Activated CD4-positive, alpha-beta T cell treated with anti-CD3 and anti-CD28 coated beads for 1 hour (primary cell): ENCODE data around the gene C3orf22.
"Not testable (repeated sequence)": the region's sequence is repeated elsewhere in the genome, so short reads cannot be mapped to it uniquely, and the experiment has no call there.

Experiments
- DNase-seq: peaks from one replicate; pipeline ENCODE4 v3.0.0-alpha.2; 2020

Gene C3orf22, protein sequence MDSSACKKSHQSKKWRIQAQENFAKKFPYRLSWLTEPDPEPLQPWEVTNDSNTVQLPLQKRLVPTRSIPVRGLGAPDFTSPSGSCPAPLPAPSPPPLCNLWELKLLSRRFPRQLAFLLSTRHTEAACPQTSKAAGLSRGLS

DNA sequence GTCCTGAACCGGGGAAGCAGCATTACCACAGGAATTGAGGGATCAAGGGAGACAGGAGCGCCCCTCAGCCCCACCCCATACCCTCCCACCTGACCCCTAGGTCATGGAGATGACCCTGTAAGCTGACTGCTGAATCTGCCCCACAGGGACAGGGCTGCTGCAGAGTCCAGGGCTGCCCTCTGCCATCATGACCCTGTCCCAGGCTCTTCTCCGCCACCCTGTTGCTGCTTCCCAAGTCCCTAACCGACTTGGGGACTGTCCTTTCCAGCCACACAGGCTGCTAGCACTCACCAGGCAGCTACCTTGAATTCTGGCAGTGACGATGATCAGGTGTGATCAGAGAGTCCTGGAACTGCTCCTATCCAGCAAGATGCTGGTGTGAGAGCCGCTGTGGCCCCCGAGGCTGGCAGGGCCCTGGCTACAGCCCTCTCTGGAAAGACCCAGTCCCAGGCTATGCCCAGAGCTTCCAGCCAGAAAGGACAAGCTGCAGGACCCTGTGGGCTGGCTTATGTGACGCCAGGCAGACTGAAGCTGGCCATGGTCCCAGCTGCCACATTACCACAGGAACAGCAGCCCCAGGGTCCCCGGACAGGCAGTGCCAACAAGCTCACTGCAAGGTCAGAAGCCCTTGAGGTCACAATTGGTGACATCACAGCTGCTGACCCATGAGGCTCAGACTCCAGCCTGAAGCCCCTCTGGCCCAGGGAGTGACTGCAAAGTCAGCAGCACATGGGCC, at the start of gene C3orf22:
Gene C3orf22 (minus strand): TSS at position 597 of the 736 bp plus-strand sequence. CDS start 5,542 bp downstream, outside the sequence.
- peak; percentile 5 for DNase-seq

DNA sequence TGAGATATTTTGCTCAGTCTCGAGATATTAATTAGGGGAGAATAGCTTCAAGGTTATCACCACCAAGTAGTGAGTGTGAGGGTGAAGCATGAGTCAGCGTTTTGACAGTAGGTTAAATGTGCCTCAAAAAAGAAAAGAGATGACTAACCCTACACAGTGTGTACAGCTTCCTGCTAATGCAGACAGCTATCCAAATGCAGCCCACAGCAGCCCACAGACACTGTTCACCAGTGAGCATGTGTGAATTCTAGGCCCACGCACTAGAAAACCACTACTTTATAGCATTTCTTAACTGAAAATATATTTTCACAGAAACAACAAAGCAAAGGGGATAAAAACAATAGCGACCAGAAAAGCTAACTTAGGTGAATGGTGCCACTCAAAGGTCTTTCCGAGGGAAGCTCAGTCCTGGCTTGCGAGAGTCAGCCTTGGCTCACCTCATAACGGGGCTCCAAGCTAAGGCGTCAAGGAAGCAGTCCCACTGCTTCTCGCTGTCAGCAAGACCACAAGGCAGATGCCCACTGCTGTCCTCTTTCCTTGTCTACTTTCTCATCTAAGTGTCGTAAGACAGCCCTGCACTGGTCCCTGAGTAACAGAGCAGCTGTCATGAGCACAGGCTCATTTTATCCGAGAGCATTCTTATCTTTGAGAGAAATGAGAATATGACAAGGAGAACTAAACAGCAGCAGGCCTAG, 48.6 kb upstream of the C3orf22 start:
- no peak for DNase-seq

DNA sequence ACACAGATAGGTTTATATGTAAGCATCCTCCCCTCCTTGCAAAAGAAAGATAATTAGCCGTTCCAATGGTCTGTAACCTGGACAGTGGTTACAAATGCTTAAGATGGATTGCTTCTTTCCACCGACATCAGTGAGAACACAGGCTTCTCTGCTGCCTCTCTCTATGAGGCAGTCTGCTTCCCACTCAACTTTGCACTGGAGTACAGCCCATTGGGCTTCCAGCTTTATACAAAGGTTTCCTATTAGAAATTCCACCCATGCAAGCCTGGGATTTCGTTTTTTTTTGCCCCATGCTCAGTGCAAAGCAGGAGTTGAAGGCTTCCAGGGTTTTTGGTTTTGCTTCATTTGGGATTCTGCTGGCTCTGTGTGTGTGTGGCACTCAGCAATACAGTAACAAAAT, 47.3 kb upstream of the C3orf22 start:
- DNase-seq: no peak

DNA sequence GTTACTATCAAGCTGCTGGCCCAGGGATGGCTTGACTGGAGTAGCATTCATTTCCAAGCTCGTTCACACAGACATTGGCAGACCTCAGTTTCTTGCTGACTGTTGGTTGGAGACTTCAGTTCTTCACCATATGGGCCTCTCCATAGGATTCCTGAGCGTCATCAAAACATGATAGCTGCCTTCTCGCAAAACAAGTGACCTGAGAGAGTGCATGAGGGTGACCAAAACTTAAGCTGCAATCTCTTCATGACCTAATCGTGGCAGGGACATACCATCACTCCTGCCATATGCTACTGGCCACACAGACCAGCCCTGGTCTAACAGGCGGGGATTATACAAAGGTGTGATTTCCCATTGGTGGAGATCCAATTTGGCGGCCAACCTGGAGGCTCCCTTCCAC, 46.0 kb upstream of the C3orf22 start:
- DNase-seq: no peak

DNA sequence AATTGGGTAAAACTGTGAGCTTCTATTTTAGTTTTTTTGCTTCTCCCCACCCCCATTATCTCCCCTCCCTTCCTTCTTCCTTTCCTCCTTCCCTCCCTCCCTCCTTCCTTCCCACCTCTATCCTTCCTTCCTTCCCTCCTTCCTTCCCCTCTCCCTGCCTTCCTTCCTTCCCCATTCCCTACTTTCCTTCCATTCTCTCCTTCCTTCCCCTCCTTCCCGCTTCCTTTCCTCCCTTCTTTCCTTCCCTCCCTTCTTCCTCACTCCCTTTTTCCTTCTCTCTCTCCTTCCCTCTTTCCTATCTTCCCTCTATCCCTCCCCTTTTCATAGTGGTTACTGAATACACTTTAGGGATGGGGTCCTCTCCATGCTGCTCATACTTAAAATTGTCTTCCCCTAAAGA, 40.4 kb upstream of the C3orf22 start:
- DNase-seq: no peak

DNA sequence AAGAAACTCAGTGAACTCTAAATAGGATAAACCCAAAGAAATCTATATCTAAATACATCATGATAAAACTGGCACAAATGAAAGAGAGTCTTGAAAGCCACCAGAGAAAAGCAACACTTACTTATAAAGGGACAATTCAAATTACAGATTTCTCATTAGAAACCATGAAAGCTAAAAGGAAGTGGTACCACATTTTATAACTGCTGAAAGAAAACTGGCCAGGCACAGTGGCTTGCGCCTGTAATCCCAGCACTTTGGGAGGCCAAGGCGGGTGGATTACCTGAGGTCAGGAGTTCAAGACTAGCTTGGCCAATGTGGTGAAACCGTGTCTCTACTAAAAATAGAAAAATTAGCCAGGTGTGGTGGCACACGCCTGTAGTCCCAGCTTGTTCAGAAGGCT, 36.7 kb upstream of the C3orf22 start:
- not testable (repeated sequence) for DNase-seq

DNA sequence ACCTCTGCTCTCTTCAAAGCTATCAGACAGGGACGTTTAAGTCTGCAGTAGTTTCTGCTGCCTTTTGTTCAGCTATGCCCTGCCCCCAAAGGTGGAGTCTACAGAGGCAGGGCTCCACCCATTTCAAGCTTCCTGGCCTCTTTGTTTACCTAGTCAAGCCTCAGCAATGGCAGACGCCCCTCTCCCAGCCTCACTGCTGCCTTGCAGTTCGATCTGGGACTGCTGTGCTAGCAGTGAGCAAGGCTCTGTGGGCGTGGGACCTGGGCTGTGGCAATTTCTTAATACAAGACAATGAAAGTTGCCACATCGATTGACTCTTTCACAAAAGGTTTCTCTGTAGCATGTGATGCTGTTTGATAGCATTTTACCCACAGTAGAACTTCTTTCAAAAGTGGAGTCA, 32.8 kb upstream of the C3orf22 start:
- not testable (repeated sequence) for DNase-seq

DNA sequence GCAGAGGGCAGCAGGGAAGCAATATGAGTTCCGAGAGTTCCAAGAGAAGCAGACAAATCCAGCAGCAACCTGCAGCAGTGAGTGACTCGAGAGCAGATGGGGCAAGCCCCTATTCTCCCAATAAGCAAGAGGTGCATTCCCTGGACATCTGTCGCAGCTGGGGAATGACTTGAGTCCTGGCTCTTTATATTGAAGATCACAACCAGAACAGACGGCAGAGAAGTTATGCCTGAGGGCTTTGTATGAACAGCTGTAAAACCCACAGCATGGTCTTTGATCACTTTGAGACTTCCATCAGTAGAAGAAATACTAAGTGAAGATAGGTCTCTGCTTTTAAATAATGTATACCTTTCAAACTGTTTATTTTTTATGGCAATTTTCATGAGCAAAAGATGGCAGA, 23.6 kb upstream of the C3orf22 start:
- no peak for DNase-seq

DNA sequence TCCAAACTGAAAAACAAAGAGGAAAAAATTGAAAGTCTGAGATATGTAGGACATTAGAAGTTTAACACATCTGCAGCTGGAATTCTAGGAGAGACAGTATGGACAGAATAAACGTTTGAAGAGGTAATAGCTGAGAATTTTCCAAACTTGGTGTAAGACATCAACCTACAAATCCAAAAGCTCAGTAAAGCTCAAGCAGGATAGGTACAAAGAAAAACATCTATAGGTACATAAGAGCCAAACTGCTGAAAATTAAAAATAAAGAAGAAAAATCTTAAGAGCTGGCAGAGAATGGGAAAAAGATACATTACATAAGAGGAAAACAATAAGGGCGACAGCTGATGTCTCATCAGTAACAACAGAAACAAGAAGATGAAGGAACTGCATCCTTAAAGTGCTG, 22.8 kb upstream of the C3orf22 start:
- DNase-seq: no peak

DNA sequence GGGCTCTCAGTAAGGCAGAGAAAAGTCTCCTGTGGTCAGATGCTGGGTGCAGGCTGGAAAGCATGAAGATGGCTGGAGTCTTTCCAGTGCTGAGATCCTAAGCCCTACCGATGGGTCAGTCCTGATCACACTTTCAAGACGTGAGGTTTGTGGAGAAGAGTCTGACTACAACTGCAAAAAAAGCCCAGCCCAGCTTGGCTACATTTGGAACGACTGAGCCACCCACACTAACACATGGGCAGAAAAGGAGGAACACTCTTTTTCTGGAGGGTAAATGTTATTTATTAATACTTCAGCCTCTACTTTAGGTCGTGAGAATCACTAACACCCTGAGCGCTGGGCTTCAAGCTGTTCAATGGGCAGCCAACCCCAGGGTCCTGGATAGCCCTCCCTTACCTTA, 22.0 kb upstream of the C3orf22 start:
- DNase-seq: no peak

DNA sequence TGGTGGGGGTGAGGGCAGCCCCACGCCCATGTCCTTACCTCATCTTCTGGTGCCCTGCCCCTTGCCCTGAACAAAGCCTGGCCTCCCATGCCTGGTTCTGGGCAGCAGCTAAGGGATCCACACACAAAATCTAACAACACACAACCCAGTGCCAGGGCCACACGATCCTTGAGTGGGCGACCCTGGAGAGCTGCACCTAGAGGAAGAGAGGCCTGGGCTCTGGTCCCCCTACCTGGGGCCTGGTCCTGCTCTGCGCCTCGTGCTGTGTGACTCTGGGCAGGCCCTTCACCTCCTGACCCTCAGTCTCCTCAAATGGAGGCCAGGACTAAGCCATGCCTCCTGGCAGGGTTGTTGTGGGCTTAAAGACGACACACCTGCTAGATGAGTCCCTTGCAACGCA, 20.0 kb upstream of the C3orf22 start:
- DNase-seq: no peak

DNA sequence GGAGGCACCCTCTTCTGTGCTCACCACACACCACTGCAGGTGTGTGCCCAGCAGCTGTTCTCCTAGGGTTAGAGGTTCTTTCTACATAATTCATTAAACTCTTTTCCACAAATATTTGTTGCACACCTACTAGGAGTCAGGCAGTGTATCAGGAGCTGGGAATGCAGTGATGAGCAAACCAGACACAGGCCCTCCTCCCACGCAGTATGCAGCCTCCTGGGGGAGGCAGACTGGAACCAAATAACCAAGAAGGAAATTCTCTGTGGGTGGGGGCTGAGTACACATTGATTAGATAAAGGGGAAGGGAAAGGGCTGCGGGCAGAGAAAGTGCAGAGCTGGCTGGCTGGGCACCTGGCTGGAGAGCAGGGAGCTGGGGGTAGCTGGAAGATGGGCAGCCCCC, 18.5 kb upstream of the C3orf22 start:
- no peak for DNase-seq

DNA sequence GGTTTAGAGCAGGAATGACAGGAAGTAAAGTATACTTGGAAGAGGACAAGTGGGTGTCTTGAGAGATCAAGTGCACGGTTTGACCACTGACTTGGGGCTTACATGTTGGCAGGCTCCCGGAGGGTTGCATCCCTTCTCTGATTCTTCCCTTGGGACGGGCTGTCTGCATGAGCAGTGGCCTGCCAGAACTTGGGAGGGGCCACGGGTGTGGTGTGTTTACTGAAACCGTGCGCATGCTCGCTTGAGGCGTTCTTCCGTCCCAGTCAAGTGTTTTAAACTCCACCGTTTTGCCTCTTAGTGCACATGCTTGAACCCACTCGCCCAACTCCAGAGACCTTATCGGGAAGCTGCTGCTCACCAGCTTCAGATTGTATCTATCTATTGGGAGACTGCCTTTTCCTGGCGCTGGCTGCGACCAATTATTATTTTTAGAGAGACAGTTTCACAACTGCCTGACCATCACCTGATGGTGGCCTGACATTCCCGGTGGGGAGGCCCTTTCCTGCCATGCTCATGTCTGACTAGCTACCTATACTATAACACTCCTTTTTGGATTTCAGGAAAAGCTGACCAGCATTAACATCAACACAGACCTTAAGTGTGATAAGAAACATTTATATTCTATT, 14.9 kb upstream of the C3orf22 start:
- no peak for DNase-seq

DNA sequence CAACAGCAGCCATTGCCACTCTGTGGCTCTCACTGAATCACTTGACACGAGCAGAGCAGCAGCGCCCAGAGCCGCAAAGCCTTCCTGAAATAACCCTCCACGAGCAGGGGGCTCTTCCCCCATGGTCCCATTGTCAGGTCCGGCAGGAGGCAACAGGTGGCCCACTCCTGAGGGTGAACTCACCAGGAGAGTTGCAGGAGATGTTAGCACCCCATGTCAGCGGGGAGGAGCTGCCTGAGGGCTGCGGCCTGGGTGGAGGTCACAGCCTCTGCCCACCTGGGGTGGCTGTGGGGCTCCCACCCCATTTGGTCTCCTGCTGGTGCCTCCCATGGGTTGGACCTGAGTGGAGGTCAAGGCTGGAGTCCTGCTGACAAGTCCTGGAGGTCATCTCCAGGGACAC, 12.3 kb upstream of the C3orf22 start:
- DNase-seq: no peak

DNA sequence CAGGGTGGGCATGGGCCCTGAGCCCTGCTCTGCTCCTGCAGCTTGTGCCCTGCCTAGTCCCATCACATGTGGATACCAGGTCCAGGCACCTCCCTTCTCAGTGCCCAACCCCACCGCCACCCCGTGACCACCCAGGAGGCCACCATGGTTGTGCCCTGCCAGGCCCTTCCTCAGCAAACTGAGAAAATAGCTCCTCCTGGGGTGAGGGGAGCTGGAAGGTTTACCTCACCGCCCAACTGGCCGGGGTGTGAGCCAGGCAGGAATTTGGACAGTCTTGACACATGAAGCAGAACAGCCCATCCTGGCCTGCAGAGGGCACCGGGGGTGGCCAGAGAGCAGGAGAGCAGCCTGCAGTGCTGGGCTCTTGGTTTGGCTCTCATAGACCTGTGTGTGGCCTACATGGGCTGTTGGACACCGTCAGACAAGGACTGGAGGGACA, 11.4 kb upstream of the C3orf22 start:
- no peak for DNase-seq

DNA sequence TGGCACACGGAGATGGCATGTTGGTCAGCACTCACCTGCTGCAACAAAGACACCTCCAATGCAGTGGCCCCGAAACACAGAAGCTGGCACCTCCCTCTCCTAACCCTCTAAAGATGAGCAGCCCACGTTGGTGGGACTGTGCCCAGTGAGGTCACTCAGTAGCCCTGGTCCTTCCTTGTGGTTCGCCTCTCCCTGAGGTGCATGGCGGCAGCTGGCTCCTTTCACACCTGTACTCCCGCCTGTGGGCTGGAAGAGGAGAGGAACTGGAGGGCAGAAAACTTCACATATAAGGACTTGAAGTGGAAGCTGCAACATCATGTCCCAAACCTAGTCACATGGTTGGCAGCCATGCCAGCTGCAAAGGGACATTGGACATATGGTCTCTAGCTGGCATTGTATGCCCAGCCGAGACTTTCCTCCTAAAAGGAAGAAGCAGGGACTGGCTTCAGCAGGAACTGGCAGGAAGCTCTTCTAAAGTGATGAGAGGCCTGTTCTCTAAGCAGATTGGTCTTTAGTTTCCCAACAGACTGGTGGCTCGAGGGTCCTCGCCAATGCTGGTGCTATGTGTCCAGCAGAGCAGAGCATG, 10.8 kb upstream of the C3orf22 start:
- no peak for DNase-seq

DNA sequence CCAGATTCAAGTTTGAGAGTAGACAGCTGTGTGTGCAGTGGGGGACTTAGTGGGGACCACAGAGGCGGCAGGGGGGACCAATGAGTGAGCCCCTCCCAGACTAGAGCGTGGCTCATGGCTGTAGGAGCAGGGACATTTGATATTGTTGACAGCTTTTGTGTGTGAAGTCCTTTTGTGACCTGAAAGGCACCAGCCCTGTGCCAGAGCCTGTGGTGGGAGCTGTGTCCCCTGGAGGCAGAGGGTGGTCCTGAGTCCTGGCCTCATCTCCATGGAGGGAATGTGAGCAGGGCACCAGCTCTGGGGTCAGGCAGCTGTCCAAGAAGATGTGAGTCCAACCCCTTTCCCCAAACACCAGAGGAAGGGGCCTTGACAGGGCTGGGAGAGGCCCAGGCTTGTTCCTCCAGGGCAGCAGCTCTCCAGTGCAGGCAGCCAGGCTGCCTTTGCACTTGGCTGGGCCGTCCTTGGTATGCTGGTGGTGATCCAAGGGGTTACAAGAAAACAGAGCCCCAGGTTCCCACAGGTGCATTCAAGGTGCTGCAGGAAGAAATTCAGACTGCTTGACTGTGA, 10.1 kb upstream of the C3orf22 start:
- no peak for DNase-seq

DNA sequence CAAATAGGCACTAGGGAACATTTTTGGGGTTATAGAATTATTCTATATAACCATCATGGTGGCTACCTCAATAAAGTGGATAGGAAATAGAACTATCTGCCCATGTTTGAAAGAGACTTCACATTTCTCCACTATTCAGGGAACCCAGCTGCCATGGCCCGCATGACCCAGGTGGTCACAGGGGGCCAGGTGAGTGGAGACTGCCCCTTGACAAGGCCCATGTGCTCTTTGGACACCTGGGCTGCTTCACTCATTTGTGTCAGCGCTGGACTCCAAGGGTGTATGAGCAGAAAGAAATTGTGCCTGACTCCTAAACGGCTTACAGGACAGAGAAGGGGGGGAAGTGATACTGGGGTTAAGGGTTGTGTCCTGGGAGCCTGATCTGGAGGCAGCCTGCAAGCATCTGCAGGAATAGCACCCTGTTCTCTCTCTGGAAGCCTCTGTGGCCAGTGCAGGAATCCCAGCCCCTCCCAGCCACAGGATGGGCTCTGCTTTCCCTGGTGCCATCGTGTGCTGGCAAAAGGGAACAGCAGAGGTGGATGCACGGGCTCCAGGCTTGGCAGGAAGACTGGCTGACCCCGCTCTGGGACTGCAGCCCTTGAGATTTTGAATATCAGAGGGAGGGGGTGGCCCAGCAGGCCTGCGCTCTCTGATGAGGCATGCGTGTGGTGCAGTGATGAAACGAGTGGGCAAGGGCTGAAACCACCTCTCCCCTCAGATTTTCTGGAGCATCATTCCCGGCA, 9.1 kb upstream of the C3orf22 start:
- no peak for DNase-seq

DNA sequence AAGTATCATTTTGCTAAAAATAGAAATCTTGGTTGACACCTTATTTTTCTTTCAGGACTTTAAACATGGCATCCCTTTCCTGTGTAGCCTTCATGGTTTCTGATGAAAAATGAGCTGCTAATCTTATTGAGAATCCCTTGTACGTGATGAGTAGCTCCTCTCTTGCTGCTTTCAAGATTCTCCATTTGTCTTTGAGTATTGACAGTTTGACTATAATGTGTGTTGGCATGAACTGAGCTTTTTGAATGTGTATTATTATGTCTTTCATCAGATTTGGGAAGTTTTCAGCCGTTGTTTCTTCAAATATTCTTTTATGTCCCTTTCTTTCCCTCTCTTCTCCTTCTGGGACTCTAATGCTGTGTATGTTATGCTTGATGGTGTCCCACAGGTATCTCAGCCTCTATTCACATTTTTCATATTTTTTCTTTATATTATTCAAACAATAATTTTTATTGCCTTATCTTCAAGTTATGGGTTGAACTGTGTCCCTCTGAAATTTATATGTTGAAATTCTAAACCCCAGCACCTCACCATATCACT, 4.1 kb upstream of the C3orf22 start:
- no peak for DNase-seq

DNA sequence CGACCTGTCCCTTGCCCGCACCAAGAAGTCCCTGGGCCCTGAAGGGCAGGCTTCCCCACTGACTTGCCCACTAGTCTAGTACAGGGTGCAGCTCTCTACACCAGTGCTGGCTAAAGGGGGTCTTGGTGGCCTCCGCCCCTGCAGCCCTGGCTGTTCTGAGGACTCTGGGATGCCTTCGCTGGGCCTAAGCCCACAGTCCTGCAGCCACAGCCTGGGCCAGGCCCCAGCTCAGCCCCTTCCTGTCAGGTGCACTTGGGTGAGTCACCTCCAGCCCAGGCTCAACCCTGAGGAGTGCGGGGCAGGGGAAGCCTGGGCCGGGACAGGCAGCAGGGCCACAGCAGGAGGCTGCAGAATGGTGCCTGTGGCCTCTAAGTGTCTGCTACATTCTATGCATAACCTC, 971 bp downstream of the C3orf22 start:
- no peak for DNase-seq

DNA sequence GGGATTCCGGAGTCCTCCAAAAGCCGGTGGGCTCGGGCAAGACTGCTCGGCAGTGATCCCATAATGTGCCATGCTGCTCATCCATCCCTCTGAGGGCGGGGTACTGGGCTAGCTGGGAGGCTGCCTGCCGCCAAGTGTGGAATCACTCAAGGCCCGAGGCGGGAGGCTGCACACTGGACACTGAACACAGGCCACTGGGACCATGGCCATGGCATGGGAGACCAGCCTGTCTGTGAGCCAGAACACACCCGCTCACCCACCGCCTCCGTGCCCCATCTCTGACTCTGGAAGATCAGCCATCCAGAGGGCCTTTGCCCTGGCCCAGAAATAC, 1.4 kb downstream of the C3orf22 start:
- DNase-seq: peak; percentile 3
